GM23338 (cell line): ENCODE data around the gene ENPP7. TPM values are rescaled to one million over a fixed set of nuclear protein-coding genes. Genes with fewer than 3 reads are reported as not detected.

ENCODE experiments used
- ATAC-seq: fragments of 200-7000 bp; cut with Tn5 transposase; 3 replicates; pipeline ENCODE4 v1.9.1; 2020
- DNase-seq: peaks from one replicate; pipeline ENCODE4 v3.0.0-alpha.2; 2015; ENCODE audit warnings: low spot score
- H2AFZ ChIP-seq: fragments of 200-600 bp; sonication (generic); 2 replicates; pipeline ENCODE4 v1.8.0; 2016; ENCODE audit warnings: antibody characterized with exemption, mild to moderate bottlenecking, moderate library complexity
- H3F3A ChIP-seq: fragments of 200-600 bp; sonication (generic); replicated peaks from 2 replicates; pipeline ENCODE4 v1.8.0; 2017; ENCODE audit warnings: antibody characterized with exemption, mixed run types, low read depth
- H3K27ac ChIP-seq: fragments of 200-600 bp; sonication (generic); 2 replicates; pipeline ENCODE4 v1.6.1; 2016; ENCODE audit warnings: low read depth
- H3K27me3 ChIP-seq: fragments of 200-600 bp; sonication (generic); 2 replicates; pipeline ENCODE4 v1.8.0; 2016; ENCODE audit warnings: mild to moderate bottlenecking, mixed run types, moderate library complexity; ENCODE audit not compliant: insufficient read depth
- H3K36me3 ChIP-seq: fragments of 200-600 bp; sonication (generic); 2 replicates; pipeline ENCODE4 v1.8.0; 2016; ENCODE audit warnings: mild to moderate bottlenecking; ENCODE audit not compliant: insufficient read depth
- H3K4me1 ChIP-seq: fragments of 200-600 bp; sonication (generic); 2 replicates; pipeline ENCODE4 v1.8.0; 2016; ENCODE audit warnings: mild to moderate bottlenecking, moderate library complexity; ENCODE audit not compliant: insufficient read depth
- H3K4me2 ChIP-seq: fragments of 200-600 bp; sonication (generic); 2 replicates; pipeline ENCODE4 v1.7.1; 2017; ENCODE audit warnings: mixed run types
- H3K4me3 ChIP-seq: fragments of 200-600 bp; sonication (generic); 2 replicates; pipeline ENCODE4 v1.6.1; 2016; ENCODE audit warnings: mixed run types
- H3K79me2 ChIP-seq: fragments of 200-600 bp; sonication (generic); replicated peaks from 2 replicates; pipeline ENCODE4 v1.8.0; 2017; ENCODE audit warnings: mild to moderate bottlenecking; ENCODE audit not compliant: insufficient read depth
- H3K9me2 ChIP-seq: fragments of 200-600 bp; sonication (generic); 2 replicates; pipeline ENCODE4 v1.8.0; 2017; ENCODE audit not compliant: insufficient read depth
- H4K20me1 ChIP-seq: fragments of 200-600 bp; sonication (generic); replicated peaks from 2 replicates; pipeline ENCODE4 v1.8.0; 2017; ENCODE audit warnings: mild to moderate bottlenecking; ENCODE audit not compliant: insufficient read depth
- H3K27ac Mint-ChIP-seq: 2 replicates; pipeline ENCODE4 v1.8.0; 2020; ENCODE audit warnings: inconsistent platforms, mild to moderate bottlenecking, moderate library complexity, mixed read lengths
- H3K27me3 Mint-ChIP-seq: 3 replicates; pipeline ENCODE4 v1.8.0; 2022; ENCODE audit warnings: low read depth, mild to moderate bottlenecking, moderate library complexity, mixed read lengths, inconsistent platforms; ENCODE audit not compliant: insufficient read depth, poor library complexity
- H3K36me3 Mint-ChIP-seq: 3 replicates; pipeline ENCODE4 v1.8.0; 2021; ENCODE audit warnings: low read depth, mild to moderate bottlenecking, inconsistent platforms, moderate library complexity, mixed read lengths
- H3K4me1 Mint-ChIP-seq: 3 replicates; pipeline ENCODE4 v1.8.0; 2020; ENCODE audit warnings: mild to moderate bottlenecking, inconsistent platforms, mixed read lengths
- H3K4me3 Mint-ChIP-seq: 3 replicates; pipeline ENCODE4 v1.8.0; 2021; ENCODE audit warnings: moderate library complexity, mild to moderate bottlenecking, inconsistent platforms, mixed read lengths
- H3K9me3 Mint-ChIP-seq: 3 replicates; pipeline ENCODE4 v1.8.0; 2020; ENCODE audit warnings: moderate library complexity, mild to moderate bottlenecking, inconsistent platforms, mixed read lengths
- CTCF ChIP-seq, 2 experiments: fragments of 200-600 bp in 1 of 2; sonication (generic) in 1 of 2; conservative IDR thresholded peaks; 2 replicates each; pipeline versions ENCODE4 v1.5.1 to v1.6.1; 2016 to 2017; ENCODE audit warnings: antibody characterized with exemption in 2 of 2, low read depth in 2 of 2, mild to moderate bottlenecking in 2 of 2, moderate library complexity in 1 of 2
- ETS1 ChIP-seq: IDR thresholded peaks from 2 replicates; pipeline ENCODE4 v1.6.1; 2016; ENCODE audit warnings: antibody characterized with exemption
- EZH2phosphoT487 ChIP-seq: fragments of 200-600 bp; sonication (generic); IDR thresholded peaks from one replicate; pipeline ENCODE4 v1.8.1; 2018; ENCODE audit warnings: antibody characterized with exemption; ENCODE audit not compliant: unreplicated experiment
- NANOG ChIP-seq: IDR thresholded peaks from 2 replicates; pipeline ENCODE4 v1.6.1; 2016; ENCODE audit warnings: antibody characterized with exemption, borderline replicate concordance
- STAT1 ChIP-seq: IDR thresholded peaks from one replicate; pipeline ENCODE4 v1.6.1; 2016; ENCODE audit warnings: antibody characterized with exemption; ENCODE audit not compliant: unreplicated experiment
- ZNF331 ChIP-seq: fragments of 250-450 bp; sonication (Bioruptor Pico); IDR thresholded peaks from 2 replicates; pipeline ENCODE4 v1.5.0; 2020; ENCODE audit warnings: low read depth, mild to moderate bottlenecking, moderate library complexity
- ZNF462 ChIP-seq: fragments of 250-450 bp; sonication (Bioruptor Pico); IDR thresholded peaks from 2 replicates; pipeline ENCODE4 v1.5.0; 2020; ENCODE audit warnings: mild to moderate bottlenecking, moderate library complexity
- polyA plus RNA-seq: library from polyadenylated mRNA; unstranded; fragments of >200 nt; fragmentation: Nextera tagmentation; extraction: Ambion mirVana; gene quantifications from 2 replicates; pipeline ENCODE4 v1.2.1, GENCODE V29; 2016
- total RNA-seq: library from RNA; depleted of rRNA; stranded (reverse); fragments of >200 nt; shearing (Covaris generic); gene quantifications from 2 replicates; pipeline ENCODE4 v1.2.3, GENCODE V29; 2014

ENPP7 gene
- total and polyA plus RNA-seq, 2 experiments from 2014 or later = not detected

GRCh38 chr17:79707931-79708891, 22.5 kb upstream of the ENPP7 start:
- TF ChIP-seq CTCF (conservative IDR thresholded peaks at IDR 0.05; ENCODE audit: low read depth in 2 of 2) (peak; percentile 75 to 94), NANOG (no peak)
- Mint-ChIP-seq H3K4me3 (peak overlapping the region; percentile 50; the same call in 2 of the 3 replicates), H3K4me1 (peaks cover 9% of the 10 kb centered on the region; the same call in 2 of the 3 replicates), H3K9me3 (no peaks in the 10 kb centered on the region; the same call in 1 of the 3 replicates), H3K27me3 (peaks cover 9% of the 10 kb centered on the region), H3K27ac (no peak overlapping the region), H3K36me3 (no peaks in the 10 kb centered on the region)
- ATAC-seq = peak; percentile 62
- Histone ChIP-seq H3K9me2 (no peaks in the 10 kb centered on the region), H3K27me3 (no peaks in the 10 kb centered on the region), H2AFZ (peak overlapping the region; percentile 84), H3K4me2 (peak overlapping the region; percentile 86), H3K4me3 (peak overlapping the region; percentile 46; the same call in 1 of the 2 replicates), H3K27ac (no peak overlapping the region), H4K20me1 (no peaks in the 10 kb centered on the region), H3K79me2 (no peaks in the 10 kb centered on the region), H3F3A (no peaks in the 10 kb centered on the region), H3K4me1 (no peaks in the 10 kb centered on the region), H3K36me3 (no peaks in the 10 kb centered on the region)
- DNase-seq = peak; percentile 75

GRCh38 chr17:79711715-79712305, 18.9 kb upstream of the ENPP7 start:
- peaks cover 4% of the 10 kb centered on the region for H3K4me1 Mint-ChIP-seq
- DNase-seq (peak; percentile 55), ATAC-seq (no peak; the same call in 2 of the 3 replicates)
- Histone ChIP-seq H3K9me2 (no peaks in the 10 kb centered on the region), H3K4me2 (no peak overlapping the region), H4K20me1 (no peaks in the 10 kb centered on the region), H2AFZ (no peak overlapping the region), H3K27ac (no peak overlapping the region), H3K4me3 (no peak overlapping the region), H3K79me2 (no peaks in the 10 kb centered on the region), H3F3A (no peaks in the 10 kb centered on the region), H3K27me3 (no peaks in the 10 kb centered on the region), H3K4me1 (no peaks in the 10 kb centered on the region), H3K36me3 (no peaks in the 10 kb centered on the region)
- no peak overlapping the region for H3K4me3 Mint-ChIP-seq
- no peak overlapping the region for H3K27ac Mint-ChIP-seq
- H3K9me3 Mint-ChIP-seq = no peaks in the 10 kb centered on the region
- no peaks in the 10 kb centered on the region for H3K36me3 Mint-ChIP-seq
- H3K27me3 Mint-ChIP-seq = peaks cover 9% of the 10 kb centered on the region
- TF ChIP-seq CTCF (conservative IDR thresholded peaks at IDR 0.05; ENCODE audit: low read depth in 2 of 2) (no peak), NANOG (no peak), STAT1 (no peak), ZNF462 (CRISPR knock-in tag) (no peak), EZH2phosphoT487 (no peak), ETS1 (no peak), ZNF331 (no peak)
